Measurements from ENCODE around the gene ZMYND10. TPM values are rescaled to one million over a fixed set of nuclear protein-coding genes. Genes with fewer than 3 reads are reported as not detected.

The ZMYND10 gene
- total and polyA plus RNA-seq, 9 of the 15 experiments (the other 6 are each of a cell fraction or from before 2014, with no cell fraction given): 0.20 to 2.8 (median 0.70) TPM

DNA sequence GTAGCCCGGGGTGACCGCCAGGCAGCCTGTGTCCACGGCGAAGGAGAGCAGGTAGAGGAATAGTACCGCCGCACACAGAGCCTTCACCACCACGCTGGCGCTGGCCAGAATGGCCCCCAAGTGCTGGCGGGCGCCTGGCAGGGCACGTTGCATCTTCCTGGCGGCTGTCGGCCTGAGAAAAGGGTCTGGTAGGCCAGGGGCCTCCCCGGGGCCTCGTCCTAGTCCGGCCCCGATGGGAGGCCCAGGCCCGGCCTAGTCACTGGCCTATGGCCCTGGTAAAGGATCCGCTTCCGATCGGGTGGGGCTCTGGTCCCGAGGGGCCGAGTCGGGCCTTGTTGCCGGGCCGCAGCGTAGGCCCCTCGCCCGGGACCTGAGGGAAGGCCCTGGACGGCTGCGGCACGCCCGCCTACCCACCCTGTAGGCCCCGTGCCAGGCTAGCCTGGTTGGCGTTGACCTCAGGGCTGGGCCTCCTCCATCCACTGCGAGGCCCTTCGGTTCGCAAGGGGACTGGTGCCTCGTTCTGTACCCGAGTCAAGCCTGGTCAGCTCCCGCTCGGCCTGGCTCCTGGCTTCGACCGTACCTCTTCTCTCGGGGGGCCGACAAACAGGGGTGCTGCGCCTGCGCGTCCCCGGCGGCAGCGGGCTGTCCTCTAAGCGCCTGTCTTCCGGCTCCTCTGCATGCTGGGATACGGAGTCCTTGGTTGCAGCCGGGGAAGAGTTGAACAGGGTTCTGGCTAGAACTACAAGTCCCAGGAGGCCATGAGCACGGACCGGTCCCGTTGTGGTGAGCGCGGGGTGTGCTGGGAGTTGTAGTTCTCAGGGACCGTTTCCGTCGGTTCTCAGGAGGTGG lies 13.6 kb upstream of the ZMYND10 start, which contains the start of gene TMEM115 (continued):
- TF ChIP-seq USF1 (CRISPR knock-in tag; IDR thresholded peaks at IDR 0.05) (peak; percentile 49), ZNF79 (CRISPR knock-in tag; IDR thresholded peaks at IDR 0.05; ENCODE audit: low read depth) (no peak), ZBTB17 (CRISPR knock-in tag; IDR thresholded peaks at IDR 0.05) (no peak), JUND (IDR thresholded peaks at IDR 0.05; ENCODE audit: borderline replicate concordance, low read depth, low read length) (peak; percentile 46; the same call in 1 of the 2 replicates), JUND (tag; IDR thresholded peaks at IDR 0.05; ENCODE audit: borderline replicate concordance, low read depth, low read length) (peak; percentile 34; the same call in 1 of the 3 replicates), KAT7 (CRISPR knock-in tag; IDR thresholded peaks at IDR 0.05; ENCODE audit: borderline replicate concordance) (peak; percentile 64; the same call in 1 of the 2 replicates), ZNF347 (CRISPR knock-in tag; IDR thresholded peaks at IDR 0.05; ENCODE audit: low read depth) (no peak), NFIC (IDR thresholded peaks at IDR 0.05) (peak; percentile 27; the same call in 1 of the 2 replicates), YY1 (IDR thresholded peaks at IDR 0.05; ENCODE audit: borderline replicate concordance in 1 of 3, control insufficient read depth in 1 of 3, extremely low read depth in 1 of 3, insufficient read depth in 3 of 3, insufficient read length in 1 of 3, insufficient replicate concordance in 2 of 3, low read depth in 1 of 3, low read length in 2 of 3) (peak in 1 of 3 experiments; percentile 71), MTA3 (IDR thresholded peaks at IDR 0.05; ENCODE audit: borderline replicate concordance) (peak; percentile 69; the same call in 1 of the 2 replicates), ZNF12 (CRISPR knock-in tag; IDR thresholded peaks at IDR 0.05) (no peak), MED1 (CRISPR knock-in tag; IDR thresholded peaks at IDR 0.05; ENCODE audit: borderline replicate concordance) (no peak), FOXJ2 (tag; IDR thresholded peaks at IDR 0.05) (peak; percentile 80), TBP (optimal IDR thresholded peaks at IDR 0.05; ENCODE audit: low read depth, low read length) (peak; percentile 62), HNRNPL (IDR thresholded peaks at IDR 0.05; ENCODE audit: low read depth, low read length) (0 out of 2 replicates have a peak, but pooled peaks have one; percentile 54), U2AF1 (optimal IDR thresholded peaks at IDR 0.05; ENCODE audit: low read depth, low read length) (no peak), SMARCE1 (IDR thresholded peaks at IDR 0.05) (no peak), BRF2 (IDR thresholded peaks at IDR 0.05; ENCODE audit: borderline replicate concordance, insufficient read depth, insufficient read length) (no peak), GABPB1 (CRISPR knock-in tag; IDR thresholded peaks at IDR 0.05) (peak; percentile 92), ZBTB7A (IDR thresholded peaks at IDR 0.05; ENCODE audit: borderline replicate concordance, control insufficient read depth, low read depth, low read length) (0 out of 2 replicates have a peak, but pooled peaks have one; percentile 19), NR2C2 (CRISPR knock-in tag; IDR thresholded peaks at IDR 0.05) (peak; percentile 72; the same call in 1 of the 2 replicates), NR2C2 (tag; IDR thresholded peaks at IDR 0.05) (peak; percentile 93), EP400 (IDR thresholded peaks at IDR 0.05) (peak; percentile 37; the same call in 1 of the 2 replicates), RBM14 (IDR thresholded peaks at IDR 0.05; ENCODE audit: borderline replicate concordance, insufficient read depth, low read depth, low read length) (no peak), ERF (CRISPR knock-in tag; IDR thresholded peaks at IDR 0.05) (0 out of 2 replicates have a peak, but pooled peaks have one; percentile 11)
- TF ChIP-seq, protein P1, sequence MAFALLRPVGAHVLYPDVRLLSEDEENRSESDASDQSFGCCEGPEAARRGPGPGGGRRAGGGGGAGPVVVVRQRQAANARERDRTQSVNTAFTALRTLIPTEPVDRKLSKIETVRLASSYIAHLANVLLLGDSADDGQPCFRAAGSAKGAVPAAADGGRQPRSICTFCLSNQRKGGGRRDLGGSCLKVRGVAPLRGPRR (CRISPR knock-in tag; IDR thresholded peaks at IDR 0.05): no peak

Measured in K562 (cell line).